Smooth muscle cell of the brain vasculature (primary cell): ENCODE measurements around the gene YIPF7.

Experiments used
- DNase-seq: peaks from one replicate; pipeline ENCODE4 v3.0.0-alpha.2; 2012; ENCODE audit warnings: low read depth, low spot score

YIPF7 gene

DNA sequence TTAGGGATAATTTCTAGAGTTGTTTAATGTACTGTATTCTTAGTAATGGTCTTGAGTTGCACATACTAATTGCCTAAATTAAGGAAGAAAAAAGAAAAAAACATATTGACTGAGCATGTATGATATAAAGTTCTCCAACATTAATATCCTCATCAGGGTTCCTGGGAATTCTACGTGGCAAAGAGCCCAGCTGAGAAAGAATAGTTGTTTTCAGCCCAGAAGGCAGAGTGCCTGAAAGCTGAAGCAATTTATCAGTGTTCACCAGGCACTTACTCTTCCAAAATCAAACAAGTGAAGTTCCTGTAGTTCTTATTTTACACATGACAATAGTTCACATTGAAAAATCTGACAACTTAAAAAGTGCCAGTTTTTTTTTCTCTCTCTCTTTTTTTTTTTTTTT, 27.7 kb downstream of the YIPF7 start:
- no peak for DNase-seq

DNA sequence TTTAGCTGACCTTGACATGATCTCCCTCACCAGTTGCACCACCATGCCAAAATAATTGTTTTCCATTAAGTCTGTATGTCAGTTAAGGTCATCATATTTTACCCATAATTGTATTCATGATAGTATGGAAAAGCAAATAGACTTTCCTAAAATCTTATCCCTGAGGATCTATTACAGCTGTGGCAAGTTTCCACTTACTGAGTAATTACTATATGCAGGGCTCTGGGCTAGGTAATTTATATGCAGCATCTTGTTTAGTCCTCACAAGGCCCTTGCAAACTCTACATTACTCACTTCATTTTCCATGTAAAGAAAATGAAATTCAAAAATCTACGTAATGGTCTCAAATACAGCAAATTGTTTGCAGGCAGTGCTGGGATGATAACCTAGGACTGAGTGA, 34.8 kb downstream of the YIPF7 start:
- no peak for DNase-seq

DNA sequence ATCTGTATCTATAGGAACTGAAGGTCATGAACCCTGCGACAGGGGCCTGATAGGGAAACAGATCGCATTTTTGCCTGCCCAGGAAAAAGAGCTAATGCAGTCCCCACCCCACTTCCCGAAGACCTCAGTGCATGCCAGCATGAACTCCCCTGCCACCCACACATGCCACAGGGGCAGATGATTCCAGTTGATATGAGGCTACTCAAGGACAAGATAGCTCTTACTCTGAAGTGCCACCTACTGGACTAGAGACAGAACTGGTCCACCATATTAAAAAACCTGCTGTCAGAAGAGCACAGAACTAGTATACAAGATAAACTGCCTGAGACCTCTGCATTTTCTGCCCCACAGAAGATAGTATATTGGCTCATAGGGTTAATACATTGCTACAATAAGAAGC, 68.0 kb downstream of the YIPF7 start:
- DNase-seq: no peak

DNA sequence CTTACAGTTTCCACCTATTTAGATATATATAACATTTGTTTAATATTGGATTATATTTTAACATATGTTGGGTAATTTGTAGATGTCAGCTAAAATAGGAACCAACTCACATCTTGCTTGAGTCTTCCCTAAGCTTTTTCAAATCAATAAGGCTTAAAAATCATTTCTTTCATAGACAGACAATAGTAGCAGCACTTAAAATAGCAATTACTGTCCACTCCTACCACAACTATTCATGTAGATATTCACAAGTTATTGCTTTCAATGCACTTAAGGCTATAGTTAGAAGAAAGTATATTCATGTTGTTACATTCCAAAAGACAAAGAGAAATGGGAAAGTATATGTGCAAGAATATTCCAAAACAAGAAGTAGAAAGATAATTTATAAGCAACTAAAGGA, 71.2 kb downstream of the YIPF7 start:
- DNase-seq: no peak

- no peak for DNase-seq
Observed at GRCh38 chr4:44578954-44579353, 72.5 kb downstream of the YIPF7 start.
